CD4-positive, alpha-beta T cell treated with Interferon alpha-2 for 1 hour (primary cell): ENCODE results near the gene FRRS1.

ENCODE experiments used
- DNase-seq, 2 donors: peaks; one replicate each; pipeline ENCODE4 v3.0.0-alpha.2; 2020 to 2022

Gene FRRS1

DNA sequence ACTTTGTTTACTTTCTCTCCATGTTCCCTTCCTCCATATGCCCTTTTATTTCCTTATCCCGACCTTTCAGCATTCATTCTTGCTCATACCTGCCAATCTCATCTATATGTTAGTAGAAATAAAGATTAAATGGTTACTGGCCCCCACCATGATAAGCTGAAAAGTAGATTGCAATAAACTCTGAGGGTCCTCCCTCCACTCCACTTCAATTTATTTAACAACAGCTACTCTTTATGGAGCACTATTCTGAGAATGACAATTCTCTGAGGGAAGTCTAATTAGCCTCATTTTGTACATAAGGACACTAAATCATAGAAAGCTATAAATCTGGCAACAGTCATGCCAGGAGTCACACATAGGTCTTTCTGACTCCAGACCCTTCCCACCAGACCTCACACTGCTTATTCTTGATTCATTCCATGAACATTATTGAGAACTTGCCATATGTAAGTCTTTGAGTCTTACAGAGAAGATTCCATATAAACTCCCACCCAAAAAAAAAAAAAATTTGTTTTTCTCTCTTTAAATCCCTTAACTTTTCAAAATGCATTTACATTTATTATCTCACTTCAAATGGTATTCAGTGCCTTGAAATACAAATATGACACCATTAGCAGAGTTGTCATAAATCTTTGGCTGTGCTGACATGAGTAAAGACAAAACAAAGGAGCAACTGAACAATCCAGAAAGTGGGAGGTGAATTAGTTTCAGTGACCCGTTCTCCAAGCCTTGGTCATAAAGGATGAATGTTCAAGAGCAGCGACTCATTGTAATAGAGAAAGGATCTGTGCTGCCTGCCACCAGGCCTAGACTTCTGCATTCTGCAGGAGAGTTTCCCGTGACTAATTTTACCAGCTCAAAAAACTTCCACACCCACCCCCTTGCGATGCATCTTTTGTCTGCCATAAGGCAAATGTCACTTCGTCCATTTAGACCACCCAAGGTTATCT lies 92.0 kb downstream of the FRRS1 start:
- no peak for DNase-seq

DNA sequence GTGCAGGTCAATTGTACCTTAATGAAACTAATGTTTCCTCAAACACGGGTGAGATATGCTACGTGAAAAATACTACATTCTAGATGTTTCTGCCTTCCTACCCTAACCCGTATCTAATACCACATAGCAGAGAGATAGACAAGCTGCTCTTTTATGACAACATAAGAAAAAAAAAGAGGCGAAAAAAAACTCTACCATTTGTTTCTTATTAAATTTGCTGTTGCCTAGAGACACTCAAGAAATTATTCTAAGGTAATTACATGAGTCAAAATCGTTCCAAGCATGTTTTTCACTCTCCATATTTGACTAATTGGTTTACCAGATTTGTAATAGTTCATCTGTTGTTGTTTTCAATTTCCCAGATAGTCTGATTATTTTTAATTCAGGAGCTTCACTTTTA lies 93.1 kb downstream of the FRRS1 start:
- no peak for DNase-seq

GRCh38 chr1:99672530-99673213 lies 93.8 kb downstream of the FRRS1 start:
- DNase-seq: no peak

- DNase-seq: no peak
These were observed 94.4 kb downstream of the FRRS1 start for GRCh38 chr1:99672038-99672437.

- no peak for DNase-seq
These were observed 95.9 kb downstream of the FRRS1 start for GRCh38 chr1:99670583-99670982.

- DNase-seq: no peak
These were observed 96.6 kb downstream of the FRRS1 start for GRCh38 chr1:99669821-99670220.

- no peak for DNase-seq
These were observed 97.1 kb downstream of the FRRS1 start for GRCh38 chr1:99669376-99669775.

DNA sequence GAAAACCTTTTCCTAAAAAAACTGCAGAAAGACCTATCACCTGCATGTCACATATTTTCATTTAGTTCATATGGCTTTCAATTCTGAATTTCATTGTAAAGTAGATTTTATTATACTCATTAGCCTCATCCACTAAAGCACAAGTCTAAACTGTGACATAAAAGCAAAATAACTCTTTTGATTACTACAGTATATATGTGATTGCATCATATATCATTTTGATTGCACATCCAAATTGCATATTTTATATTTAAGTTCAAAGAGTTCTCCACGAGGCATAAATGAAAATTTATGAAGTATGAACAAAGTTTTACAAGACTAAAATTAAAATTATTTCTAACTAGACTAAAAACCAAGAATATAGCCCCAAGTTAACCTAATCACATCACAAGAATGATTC lies 101.2 kb downstream of the FRRS1 start:
- DNase-seq: no peak

DNA sequence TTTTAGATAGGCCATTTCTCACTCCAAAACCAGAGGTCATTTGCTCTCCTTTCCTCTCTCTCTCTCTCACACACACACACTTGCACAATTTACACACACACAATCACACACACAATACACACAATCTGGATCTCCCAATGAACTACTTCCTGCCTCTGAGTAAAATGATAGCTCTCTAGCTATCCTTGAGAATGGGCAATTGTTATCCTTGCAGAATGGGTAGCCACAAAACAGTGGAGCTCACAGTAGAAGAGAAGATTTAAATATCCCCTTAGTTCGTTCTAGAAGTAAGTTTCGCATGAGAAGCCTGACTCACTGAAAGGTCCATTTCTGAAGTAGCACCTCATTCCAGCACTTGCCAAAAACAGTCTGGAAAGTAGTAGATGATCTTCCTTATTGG lies 102.9 kb downstream of the FRRS1 start:
- no peak for DNase-seq

GRCh38 chr1:99662539-99663080 lies 103.8 kb downstream of the FRRS1 start:
- DNase-seq: no peak

DNA sequence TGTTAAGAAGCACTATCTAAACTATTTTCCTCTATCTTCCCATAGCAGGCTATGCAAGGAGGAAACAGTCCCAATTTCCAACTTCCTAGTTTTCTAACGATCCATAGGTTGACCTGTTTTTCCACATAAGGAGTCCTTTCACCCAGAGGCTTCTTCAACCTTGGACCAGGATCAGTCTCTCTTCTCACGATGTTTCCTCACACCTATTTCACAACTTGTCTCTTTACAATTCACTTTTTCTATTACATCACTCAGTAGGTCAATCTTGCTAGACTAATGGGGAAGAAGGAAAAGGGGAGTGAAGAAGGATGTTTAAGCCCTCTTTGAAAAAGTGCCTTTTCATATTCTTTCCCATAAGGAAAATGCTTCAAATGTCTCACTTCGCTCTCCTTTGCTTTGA lies 104.7 kb downstream of the FRRS1 start:
- no peak for DNase-seq

DNA sequence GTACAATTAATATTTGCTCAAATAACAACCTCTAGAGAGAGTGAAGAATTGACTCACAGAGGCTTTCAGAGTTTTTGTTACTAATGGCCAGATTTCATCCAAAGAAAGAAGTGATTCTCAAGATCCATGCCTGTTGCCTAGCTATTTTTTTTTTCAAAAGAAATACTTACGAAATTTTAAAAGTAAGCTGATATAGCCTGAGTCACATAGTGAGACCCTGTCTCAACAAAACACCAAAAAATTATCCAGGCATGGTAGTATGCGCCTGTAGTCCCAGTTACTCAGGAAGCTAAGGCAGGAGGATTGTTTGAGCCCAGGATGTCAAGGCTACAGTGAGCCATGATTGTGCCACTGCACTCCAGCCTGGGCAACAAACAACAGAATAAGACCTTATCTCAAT lies 105.9 kb downstream of the FRRS1 start:
- DNase-seq: no peak

- no peak for DNase-seq
These were observed 106.7 kb downstream of the FRRS1 start for GRCh38 chr1:99659755-99660210.
